Measurements from ENCODE around the gene PLEKHN1. TPM values are rescaled to one million over a fixed set of nuclear protein-coding genes. Genes with fewer than 3 reads are reported as not detected.

PLEKHN1 gene
- polyA plus RNA-seq, 1 of the 3 experiments (the other 2 are of a cell fraction): not detected

- no peak overlapping the region for H3K9ac ChIP-seq
- DNase-seq: no peak
- H4K20me1 ChIP-seq (ENCODE audit: insufficient read depth): no peaks in the 10 kb centered on the region
- peaks cover 0 to 59% of the 10 kb centered on the region in 2 experiments; a peak in 1 of 4 replicates for H3K4me1 ChIP-seq (ENCODE audit: control insufficient read depth in 1 of 2, insufficient read depth in 2 of 2, low read depth in 1 of 2, low read length in 1 of 2)
- ChIA-PET POLR2A (interaction anchor here (3.2 kb wide), 1 partner anchor 39 kb away, joined by 13 read pairs; no protein-coding TSS in a partner anchor), CTCF (interaction anchor here (0.6 to 8.9 kb wide), 6 partner anchors 13 to 58 kb away, joined by 3 to 125 read pairs (median 4); no protein-coding TSS in a partner anchor)
- H3K27ac ChIP-seq (ENCODE audit: low read depth in 2 of 2, low read length in 1 of 2): peak overlapping the region in 1 of 2 experiments; percentile 86; a peak in 2 of 4 replicates
- H2AFZ ChIP-seq (ENCODE audit: low read depth): no peak overlapping the region
- H3K9me2 ChIP-seq: no peaks in the 10 kb centered on the region
- H3K4me2 ChIP-seq: no peak overlapping the region
- no peaks in the 10 kb centered on the region for H3K9me3 ChIP-seq
- TF ChIP-seq CHD2 (IDR thresholded peaks at IDR 0.05; ENCODE audit: low read length, partially characterized antibody) (peak; percentile 0), USF2 (IDR thresholded peaks at IDR 0.05; ENCODE audit: borderline replicate concordance, low read depth, low read length) (no peak), RFX5 (IDR thresholded peaks at IDR 0.05; ENCODE audit: low read length) (no peak)
- no peaks in the 10 kb centered on the region for H3K27me3 ChIP-seq (ENCODE audit: insufficient read depth)
- WGBS (ENCODE audit: low lambda C conversion rate): 88% methylated on average over 13 of the region's 27 CpGs
- peaks cover 20% of the 10 kb centered on the region for H3F3A ChIP-seq (replicated peaks; ENCODE audit: insufficient read depth)
- H3K4me3 ChIP-seq (ENCODE audit: low read depth in 2 of 2, low read length in 1 of 2): no peak overlapping the region
- peaks cover 0 to 39% of the 10 kb centered on the region in 2 experiments for H3K36me3 ChIP-seq (replicated peaks in 1 of 2; ENCODE audit: control insufficient read depth in 1 of 2, insufficient read depth in 2 of 2, low read length in 1 of 2)
- H3K79me2 ChIP-seq (ENCODE audit: insufficient read depth): no peaks in the 10 kb centered on the region
Measured at GRCh38 chr1:943545-944340, 22.5 kb upstream of the PLEKHN1 start.

GRCh38 chr1:944341-945325 is 21.6 kb upstream of the PLEKHN1 start:
- peak; percentile 85 for DNase-seq
- Histone ChIP-seq H3K27ac (ENCODE audit: low read depth in 2 of 2, low read length in 1 of 2) (peak overlapping the region in 1 of 2 experiments; percentile 86; a peak in 2 of 4 replicates), H4K20me1 (ENCODE audit: insufficient read depth) (no peaks in the 10 kb centered on the region), H3K4me2 (no peak overlapping the region), H3F3A (replicated peaks; ENCODE audit: insufficient read depth) (peaks cover 16% of the 10 kb centered on the region), H3K4me1 (ENCODE audit: control insufficient read depth in 1 of 2, insufficient read depth in 2 of 2, low read depth in 1 of 2, low read length in 1 of 2) (peaks cover 0 to 53% of the 10 kb centered on the region in 2 experiments; a peak in 1 of 4 replicates), H3K9me2 (no peaks in the 10 kb centered on the region), H3K79me2 (ENCODE audit: insufficient read depth) (no peaks in the 10 kb centered on the region), H2AFZ (ENCODE audit: low read depth) (no peak overlapping the region), H3K9ac (no peak overlapping the region), H3K9me3 (no peaks in the 10 kb centered on the region), H3K4me3 (ENCODE audit: low read depth in 2 of 2, low read length in 1 of 2) (no peak overlapping the region), H3K36me3 (replicated peaks in 1 of 2; ENCODE audit: control insufficient read depth in 1 of 2, insufficient read depth in 2 of 2, low read length in 1 of 2) (peaks cover 0 to 47% of the 10 kb centered on the region in 2 experiments), H3K27me3 (ENCODE audit: insufficient read depth) (no peaks in the 10 kb centered on the region)
- peak in 1 of 2 experiments; percentile 85; a peak in 2 of 4 replicates for TF ChIP-seq EP300 (IDR thresholded peaks at IDR 0.05; ENCODE audit: borderline replicate concordance in 1 of 2, low read depth in 1 of 2, low read length in 1 of 2)
- peak; percentile 42; the same call in 1 of the 2 replicates for TF ChIP-seq PBX3 (IDR thresholded peaks at IDR 0.05)
- TF ChIP-seq USF1 (IDR thresholded peaks at IDR 0.05; ENCODE audit: borderline replicate concordance, low read depth): peak; percentile 21; the same call in 1 of the 2 replicates
- peak; percentile 54; the same call in 1 of the 2 replicates for TF ChIP-seq GATA2 (CRISPR knock-in tag; IDR thresholded peaks at IDR 0.05)
- no peak for TF ChIP-seq REST (IDR thresholded peaks at IDR 0.05; ENCODE audit: low read depth, low read length)
- peak; percentile 1 for TF ChIP-seq CHD2 (IDR thresholded peaks at IDR 0.05; ENCODE audit: low read length, partially characterized antibody)
- no peak for TF ChIP-seq SIN3A (IDR thresholded peaks at IDR 0.05; ENCODE audit: borderline replicate concordance, low read depth, low read length)
- TF ChIP-seq MXI1 (IDR thresholded peaks at IDR 0.05; ENCODE audit: low read depth, low read length): peak; percentile 92
- no peak for TF ChIP-seq MAX (IDR thresholded peaks at IDR 0.05; ENCODE audit: low read depth)
- TF ChIP-seq RCOR1 (IDR thresholded peaks at IDR 0.05; ENCODE audit: low read length): peak; percentile 74; the same call in 1 of the 2 replicates
- TF ChIP-seq TCF12 (IDR thresholded peaks at IDR 0.05): 0 out of 2 replicates have a peak, but pooled peaks have one; percentile 25
- ChIA-PET CTCF (interaction anchor here (0.6 to 8.9 kb wide), 6 partner anchors 14 to 57 kb away, joined by 3 to 125 read pairs (median 4); no protein-coding TSS in a partner anchor), POLR2A (interaction anchor here (3.2 kb wide), 1 partner anchor 39 kb away, joined by 13 read pairs; no protein-coding TSS in a partner anchor)
- WGBS (ENCODE audit: low lambda C conversion rate): 72% methylated on average over 14 of the region's 28 CpGs

Measured in SK-N-SH (cell line).